ENCODE data around the gene INPP5A. TPM values are rescaled to one million over a fixed set of nuclear protein-coding genes. Genes with fewer than 3 reads are reported as not detected.

INPP5A gene
- total RNA-seq, 1 donor from 2014 or later = 29.5 TPM

DNA sequence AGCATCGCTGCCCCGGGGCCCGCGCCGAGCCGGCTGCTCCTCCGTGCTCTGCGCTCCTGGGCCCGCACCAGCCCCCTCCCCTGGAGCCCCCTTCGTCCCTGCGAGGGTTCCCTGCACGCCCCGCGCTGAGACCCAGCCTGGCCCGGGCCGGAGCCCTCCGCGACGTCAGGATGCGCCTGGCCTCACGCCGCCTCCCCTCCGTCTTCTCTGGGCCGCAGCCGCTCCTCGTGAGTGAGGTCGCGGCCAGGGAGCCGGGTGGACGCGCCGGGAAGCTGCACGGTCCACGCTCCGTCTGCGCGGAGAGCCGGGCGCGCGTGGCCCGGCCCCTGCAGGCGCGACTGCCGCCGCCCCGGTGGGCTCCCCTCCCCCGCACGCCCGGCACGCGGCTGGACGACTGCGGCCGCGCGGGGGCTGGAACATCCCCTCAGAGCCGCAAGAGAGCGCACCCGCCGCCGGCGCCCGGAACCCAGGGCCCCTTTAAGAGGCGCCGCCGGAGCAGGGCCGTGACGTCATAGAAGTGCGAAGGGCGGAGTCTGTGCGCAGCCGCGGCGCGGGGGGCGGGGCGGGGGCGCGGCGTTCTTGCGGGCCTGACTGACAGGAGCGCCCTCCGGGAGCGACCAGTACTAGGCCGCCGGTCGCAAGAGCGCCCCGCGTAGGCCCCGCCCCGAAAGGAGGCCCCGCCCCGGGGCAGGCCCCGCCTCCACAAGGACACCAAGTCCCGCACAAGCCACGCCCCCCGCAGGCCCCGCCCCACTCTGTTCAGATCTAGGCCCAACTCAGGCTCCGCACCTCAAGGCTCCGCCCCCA, 507 bp upstream of the INPP5A start:
- peak; percentile 87 for DNase-seq (ENCODE audit: low read depth)
- H3K36me3 ChIP-seq (ENCODE audit: control insufficient read depth, insufficient read depth, low read length) = no peaks in the 10 kb centered on the region
- no peaks in the 10 kb centered on the region for H3K27me3 ChIP-seq (ENCODE audit: control insufficient read depth, insufficient read depth, low read length)
- TF ChIP-seq, protein P1, sequence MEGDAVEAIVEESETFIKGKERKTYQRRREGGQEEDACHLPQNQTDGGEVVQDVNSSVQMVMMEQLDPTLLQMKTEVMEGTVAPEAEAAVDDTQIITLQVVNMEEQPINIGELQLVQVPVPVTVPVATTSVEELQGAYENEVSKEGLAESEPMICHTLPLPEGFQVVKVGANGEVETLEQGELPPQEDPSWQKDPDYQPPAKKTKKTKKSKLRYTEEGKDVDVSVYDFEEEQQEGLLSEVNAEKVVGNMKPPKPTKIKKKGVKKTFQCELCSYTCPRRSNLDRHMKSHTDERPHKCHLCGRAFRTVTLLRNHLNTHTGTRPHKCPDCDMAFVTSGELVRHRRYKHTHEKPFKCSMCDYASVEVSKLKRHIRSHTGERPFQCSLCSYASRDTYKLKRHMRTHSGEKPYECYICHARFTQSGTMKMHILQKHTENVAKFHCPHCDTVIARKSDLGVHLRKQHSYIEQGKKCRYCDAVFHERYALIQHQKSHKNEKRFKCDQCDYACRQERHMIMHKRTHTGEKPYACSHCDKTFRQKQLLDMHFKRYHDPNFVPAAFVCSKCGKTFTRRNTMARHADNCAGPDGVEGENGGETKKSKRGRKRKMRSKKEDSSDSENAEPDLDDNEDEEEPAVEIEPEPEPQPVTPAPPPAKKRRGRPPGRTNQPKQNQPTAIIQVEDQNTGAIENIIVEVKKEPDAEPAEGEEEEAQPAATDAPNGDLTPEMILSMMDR (IDR thresholded peaks at IDR 0.05; ENCODE audit: insufficient read depth, low read length, severe bottlenecking) = no peak
- H3K4me3 ChIP-seq (ENCODE audit: low read depth, low read length) = peak overlapping the region; percentile 73
- FAIRE-seq = no peak

DNA sequence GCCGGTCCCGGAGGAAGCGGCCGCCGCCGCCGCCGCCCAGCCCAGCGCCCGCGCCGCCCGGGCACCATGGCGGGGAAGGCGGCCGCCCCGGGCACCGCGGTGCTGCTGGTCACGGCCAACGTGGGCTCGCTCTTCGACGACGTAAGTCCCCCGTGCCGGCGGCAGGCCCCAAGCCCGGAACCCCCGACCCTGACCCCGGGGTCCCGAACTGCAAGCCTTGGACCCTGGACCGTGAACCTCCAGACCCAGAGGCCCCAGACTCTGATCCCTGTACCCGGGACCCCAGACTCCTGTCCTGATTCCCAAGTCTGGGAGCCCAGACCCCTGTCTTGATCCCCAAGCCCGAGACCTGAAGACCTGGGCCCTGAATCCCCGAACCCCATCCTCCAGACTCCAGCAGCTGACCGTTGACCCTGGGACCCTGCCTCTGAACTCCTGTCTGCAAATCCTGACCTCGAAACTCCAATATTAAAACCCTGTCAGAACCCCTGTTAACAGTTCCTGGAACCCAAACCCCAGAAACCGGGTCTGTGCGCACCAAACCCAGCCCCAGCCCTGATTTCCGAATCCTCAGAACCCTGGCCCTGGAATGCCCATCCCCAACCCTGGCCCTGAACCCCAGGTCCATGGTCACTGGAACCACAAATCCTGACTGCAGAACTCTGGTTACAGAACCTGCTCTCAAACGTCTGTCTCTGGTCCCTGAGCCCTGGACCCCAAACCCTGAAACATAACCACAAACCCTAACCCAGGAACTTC, 623 bp downstream of the INPP5A start:
- H3K27me3 ChIP-seq (ENCODE audit: control insufficient read depth, insufficient read depth, low read length) = no peaks in the 10 kb centered on the region
- FAIRE-seq = no peak

DNA sequence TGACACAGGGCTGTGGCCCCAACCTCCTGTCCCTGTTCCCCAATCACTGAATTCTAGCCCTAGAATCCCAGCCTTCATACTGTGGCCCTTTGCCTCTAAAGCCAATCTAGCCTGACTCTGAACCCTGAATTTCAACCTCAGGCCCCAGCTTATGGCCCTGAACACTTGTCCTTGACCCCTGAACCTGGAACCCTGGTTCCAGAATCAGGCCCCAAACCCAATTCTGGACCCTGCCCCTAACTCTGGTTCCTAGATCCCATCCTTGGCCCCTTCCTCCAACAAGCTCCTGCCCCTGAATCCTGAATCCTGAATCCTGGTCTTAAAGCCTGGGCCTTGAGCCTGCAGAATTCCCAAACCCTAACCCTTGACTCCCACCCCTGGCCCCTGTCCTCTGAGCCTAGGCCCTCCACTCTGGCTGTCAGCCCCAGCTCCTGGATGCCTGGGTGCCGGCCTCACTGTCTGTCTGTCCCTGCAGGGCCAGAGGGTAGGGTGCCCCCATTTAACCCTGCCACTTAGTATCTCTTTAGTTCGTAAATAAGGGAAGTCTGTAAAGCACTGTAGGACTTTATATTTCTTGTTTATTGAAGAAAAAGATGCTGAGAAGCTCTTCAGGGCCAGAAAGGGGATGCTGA, 1.3 kb downstream of the INPP5A start:
- FAIRE-seq = no peak
- no peaks in the 10 kb centered on the region for H3K27me3 ChIP-seq (ENCODE audit: control insufficient read depth, insufficient read depth, low read length)
- TF ChIP-seq, protein P1 (IDR thresholded peaks at IDR 0.05; ENCODE audit: insufficient read depth, low read length, severe bottlenecking) = no peak
- no peak for DNase-seq (ENCODE audit: low read depth)
- peak overlapping the region; percentile 57 for H3K4me3 ChIP-seq (ENCODE audit: low read depth, low read length)
- no peaks in the 10 kb centered on the region for H3K36me3 ChIP-seq (ENCODE audit: control insufficient read depth, insufficient read depth, low read length)

More for the DNA sequence above, 623 bp downstream of the INPP5A start:
- no peak for DNase-seq (ENCODE audit: low read depth)
- TF ChIP-seq, protein P1 (IDR thresholded peaks at IDR 0.05; ENCODE audit: insufficient read depth, low read length, severe bottlenecking) = no peak
- H3K36me3 ChIP-seq (ENCODE audit: control insufficient read depth, insufficient read depth, low read length) = no peaks in the 10 kb centered on the region
- peak overlapping the region; percentile 57 for H3K4me3 ChIP-seq (ENCODE audit: low read depth, low read length)

DNA sequence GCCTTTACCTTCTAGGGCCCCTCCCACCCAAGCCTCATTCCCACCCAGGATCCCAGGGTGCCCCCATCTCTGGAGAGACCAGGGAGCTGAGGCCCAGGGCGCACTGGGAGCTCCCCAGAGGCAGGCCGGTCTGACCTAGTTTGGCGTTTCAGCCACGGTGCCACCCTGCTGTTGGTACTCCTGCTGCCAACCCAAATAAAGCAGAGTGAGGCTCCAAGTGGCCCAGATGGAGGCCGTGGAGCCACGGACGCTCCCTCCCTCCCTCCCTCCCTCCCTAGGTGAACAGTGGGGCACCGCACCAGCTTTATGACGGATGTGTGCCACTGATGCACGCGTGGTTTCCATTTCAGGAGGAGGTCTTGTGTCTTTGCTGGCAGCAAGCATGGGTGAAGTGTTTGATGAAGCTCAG, 1.8 kb downstream of the INPP5A start:
- no peak for FAIRE-seq
- no peak for DNase-seq (ENCODE audit: low read depth)
- TF ChIP-seq, protein P1 (IDR thresholded peaks at IDR 0.05; ENCODE audit: insufficient read depth, low read length, severe bottlenecking) = no peak
- no peaks in the 10 kb centered on the region for H3K27me3 ChIP-seq (ENCODE audit: control insufficient read depth, insufficient read depth, low read length)
- no peak overlapping the region for H3K4me3 ChIP-seq (ENCODE audit: low read depth, low read length)
- no peaks in the 10 kb centered on the region for H3K36me3 ChIP-seq (ENCODE audit: control insufficient read depth, insufficient read depth, low read length)

DNA sequence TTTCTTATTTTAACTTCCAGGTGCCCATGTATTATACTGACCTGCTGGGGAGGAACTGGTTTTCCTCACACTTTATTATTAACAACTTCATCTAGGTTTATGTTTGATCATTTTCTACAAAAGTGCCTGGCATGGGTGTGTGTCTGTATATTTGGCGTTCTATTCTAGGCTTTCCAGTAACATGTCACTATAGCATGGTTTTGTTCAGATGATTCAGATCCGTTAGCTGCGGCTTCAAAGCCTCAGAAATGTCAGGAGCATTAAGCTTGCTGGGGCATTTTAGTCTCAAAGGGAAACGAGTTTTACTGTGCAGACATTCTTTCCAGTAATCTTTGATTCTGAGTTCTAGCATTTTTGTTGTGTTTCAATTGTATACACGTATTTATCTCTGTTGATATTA, 2.3 kb downstream of the INPP5A start:
- DNase-seq (ENCODE audit: low read depth) (peak; percentile 53), FAIRE-seq (no peak)
- Histone ChIP-seq H3K27me3 (ENCODE audit: control insufficient read depth, insufficient read depth, low read length) (no peaks in the 10 kb centered on the region), H3K36me3 (ENCODE audit: control insufficient read depth, insufficient read depth, low read length) (no peaks in the 10 kb centered on the region), H3K4me3 (ENCODE audit: low read depth, low read length) (no peak overlapping the region)
- TF ChIP-seq, protein P1 (IDR thresholded peaks at IDR 0.05; ENCODE audit: insufficient read depth, low read length, severe bottlenecking) = no peak

Data from bronchial epithelial cell (primary cell).